ENCODE data around the gene MANSC1.
A peak's percentile ranks its signal among the peaks of the same experiment; 100 is the strongest.
"Not testable (repeated sequence)": the region's sequence is repeated elsewhere in the genome, so short reads cannot be mapped to it uniquely, and the experiment has no call there.

MANSC1 gene

GRCh38 chr12:12365931-12366431, 15.9 kb upstream of the MANSC1 start:
- no peak for DNase-seq (ENCODE audit: insufficient read length, low spot score)
- FAIRE-seq, result no peak
- no peak for TF ChIP-seq TAF1 (IDR thresholded peaks at IDR 0.05; ENCODE audit: low read depth, low read length)
- no peak for TF ChIP-seq POLR2AphosphoS5 (IDR thresholded peaks at IDR 0.05; ENCODE audit: low read depth, low read length)
- TF ChIP-seq POLR2A (IDR thresholded peaks at IDR 0.05; ENCODE audit: low read depth, low read length), result no peak
- no peak for TF ChIP-seq PAX5 (IDR thresholded peaks at IDR 0.05; ENCODE audit: insufficient read depth, low read length, severe bottlenecking)
- TF ChIP-seq SPI1 (IDR thresholded peaks at IDR 0.05; ENCODE audit: low read depth, low read length), result no peak
- no peak for TF ChIP-seq POU2F2 (IDR thresholded peaks at IDR 0.05; ENCODE audit: low read depth, low read length)

GRCh38 chr12:12365446-12365802, 15.4 kb upstream of the MANSC1 start:
- FAIRE-seq (no peak), DNase-seq (ENCODE audit: insufficient read length, low spot score) (no peak)
- TF ChIP-seq POU2F2 (IDR thresholded peaks at IDR 0.05; ENCODE audit: low read depth, low read length) (no peak), POLR2A (IDR thresholded peaks at IDR 0.05; ENCODE audit: low read depth, low read length) (no peak), TAF1 (IDR thresholded peaks at IDR 0.05; ENCODE audit: low read depth, low read length) (no peak), POLR2AphosphoS5 (IDR thresholded peaks at IDR 0.05; ENCODE audit: low read depth, low read length) (no peak), PAX5 (IDR thresholded peaks at IDR 0.05; ENCODE audit: insufficient read depth, low read length, severe bottlenecking) (no peak), SPI1 (IDR thresholded peaks at IDR 0.05; ENCODE audit: low read depth, low read length) (no peak)

- no peak for TF ChIP-seq PAX5 (IDR thresholded peaks at IDR 0.05; ENCODE audit: insufficient read depth, low read length, severe bottlenecking)
- no peak for TF ChIP-seq POLR2AphosphoS5 (IDR thresholded peaks at IDR 0.05; ENCODE audit: low read depth, low read length)
- no peak for TF ChIP-seq POLR2A (IDR thresholded peaks at IDR 0.05; ENCODE audit: low read depth, low read length)
- no peak for TF ChIP-seq TAF1 (IDR thresholded peaks at IDR 0.05; ENCODE audit: low read depth, low read length)
- no peak for TF ChIP-seq SPI1 (IDR thresholded peaks at IDR 0.05; ENCODE audit: low read depth, low read length)
- TF ChIP-seq POU2F2 (IDR thresholded peaks at IDR 0.05; ENCODE audit: low read depth, low read length), result no peak
- DNase-seq (ENCODE audit: insufficient read length, low spot score) (no peak), FAIRE-seq (no peak)
Observed at GRCh38 chr12:12364787-12365445, 14.9 kb upstream of the MANSC1 start.

- TF ChIP-seq TAF1 (IDR thresholded peaks at IDR 0.05; ENCODE audit: low read depth, low read length), result no peak
- no peak for TF ChIP-seq POU2F2 (IDR thresholded peaks at IDR 0.05; ENCODE audit: low read depth, low read length)
- TF ChIP-seq POLR2AphosphoS5 (IDR thresholded peaks at IDR 0.05; ENCODE audit: low read depth, low read length), result no peak
- no peak for TF ChIP-seq PAX5 (IDR thresholded peaks at IDR 0.05; ENCODE audit: insufficient read depth, low read length, severe bottlenecking)
- no peak; the same call in 1 of the 2 replicates for TF ChIP-seq POLR2A (IDR thresholded peaks at IDR 0.05; ENCODE audit: low read depth, low read length)
- no peak for TF ChIP-seq SPI1 (IDR thresholded peaks at IDR 0.05; ENCODE audit: low read depth, low read length)
- FAIRE-seq, result peak; percentile 33
- no peak for DNase-seq (ENCODE audit: insufficient read length, low spot score)
Observed at GRCh38 chr12:12358528-12358927, 8.5 kb upstream of the MANSC1 start.

GRCh38 chr12:12357719-12358461, 7.8 kb upstream of the MANSC1 start:
- no peak for TF ChIP-seq POLR2A (IDR thresholded peaks at IDR 0.05; ENCODE audit: low read depth, low read length)
- TF ChIP-seq SPI1 (IDR thresholded peaks at IDR 0.05; ENCODE audit: low read depth, low read length), result no peak
- TF ChIP-seq POLR2AphosphoS5 (IDR thresholded peaks at IDR 0.05; ENCODE audit: low read depth, low read length), result no peak
- no peak for TF ChIP-seq PAX5 (IDR thresholded peaks at IDR 0.05; ENCODE audit: insufficient read depth, low read length, severe bottlenecking)
- TF ChIP-seq POU2F2 (IDR thresholded peaks at IDR 0.05; ENCODE audit: low read depth, low read length), result no peak
- no peak; the same call in 1 of the 2 replicates for TF ChIP-seq TAF1 (IDR thresholded peaks at IDR 0.05; ENCODE audit: low read depth, low read length)
- no peak for DNase-seq (ENCODE audit: insufficient read length, low spot score)
- FAIRE-seq, result peak; percentile 61

- peak; percentile 94 for TF ChIP-seq POLR2A (IDR thresholded peaks at IDR 0.05; ENCODE audit: low read depth, low read length)
- peak; percentile 96 for TF ChIP-seq POLR2AphosphoS5 (IDR thresholded peaks at IDR 0.05; ENCODE audit: low read depth, low read length)
- peak; percentile 67 for TF ChIP-seq SPI1 (IDR thresholded peaks at IDR 0.05; ENCODE audit: low read depth, low read length)
- TF ChIP-seq PAX5 (IDR thresholded peaks at IDR 0.05; ENCODE audit: insufficient read depth, low read length, severe bottlenecking), result peak; percentile 91
- peak; percentile 68 for TF ChIP-seq POU2F2 (IDR thresholded peaks at IDR 0.05; ENCODE audit: low read depth, low read length)
- peak; percentile 85; the same call in 1 of the 2 replicates for TF ChIP-seq TAF1 (IDR thresholded peaks at IDR 0.05; ENCODE audit: low read depth, low read length)
- DNase-seq (ENCODE audit: insufficient read length, low spot score) (peak; percentile 83), FAIRE-seq (peak; percentile 96)
Observed at GRCh38 chr12:12356896-12357718, 7.1 kb upstream of the MANSC1 start, which contains the start of gene BORCS5. BORCS5 (plus strand) TSS chr12:12357078; CDS start chr12:12357452, 374 bp downstream.

- DNase-seq (ENCODE audit: insufficient read length, low spot score) (no peak), FAIRE-seq (peak; percentile 13)
- TF ChIP-seq POLR2AphosphoS5 (IDR thresholded peaks at IDR 0.05; ENCODE audit: low read depth, low read length), result no peak
Observed at GRCh38 chr12:12356467-12356895, 6.4 kb upstream of the MANSC1 start.

GRCh38 chr12:12353807-12354206, 3.8 kb upstream of the MANSC1 start:
- TF ChIP-seq POU2F2 (IDR thresholded peaks at IDR 0.05; ENCODE audit: low read depth, low read length) (no peak), POLR2AphosphoS5 (IDR thresholded peaks at IDR 0.05; ENCODE audit: low read depth, low read length) (no peak), PAX5 (IDR thresholded peaks at IDR 0.05; ENCODE audit: insufficient read depth, low read length, severe bottlenecking) (no peak), SPI1 (IDR thresholded peaks at IDR 0.05; ENCODE audit: low read depth, low read length) (no peak), TAF1 (IDR thresholded peaks at IDR 0.05; ENCODE audit: low read depth, low read length) (no peak), POLR2A (IDR thresholded peaks at IDR 0.05; ENCODE audit: low read depth, low read length) (no peak)
- DNase-seq (ENCODE audit: insufficient read length, low spot score) (no peak), FAIRE-seq (no peak)

- no peak for FAIRE-seq
- DNase-seq (ENCODE audit: insufficient read length, low spot score), result no peak
- TF ChIP-seq POLR2A (IDR thresholded peaks at IDR 0.05; ENCODE audit: low read depth, low read length), result no peak
- no peak for TF ChIP-seq POLR2AphosphoS5 (IDR thresholded peaks at IDR 0.05; ENCODE audit: low read depth, low read length)
- TF ChIP-seq SPI1 (IDR thresholded peaks at IDR 0.05; ENCODE audit: low read depth, low read length), result no peak
- TF ChIP-seq POU2F2 (IDR thresholded peaks at IDR 0.05; ENCODE audit: low read depth, low read length), result no peak
- no peak for TF ChIP-seq PAX5 (IDR thresholded peaks at IDR 0.05; ENCODE audit: insufficient read depth, low read length, severe bottlenecking)
- no peak for TF ChIP-seq TAF1 (IDR thresholded peaks at IDR 0.05; ENCODE audit: low read depth, low read length)
Observed at GRCh38 chr12:12353276-12353675, 3.2 kb upstream of the MANSC1 start.

- FAIRE-seq, result not testable (repeated sequence)
Observed at GRCh38 chr12:12351468-12352185, 1.6 kb upstream of the MANSC1 start.

More at GRCh38 chr12:12351468-12352185, 1.6 kb upstream of the MANSC1 start:
- DNase-seq (ENCODE audit: insufficient read length, low spot score), result not testable (repeated sequence)

Data from GM12891 (cell line).